Esophagus mucosa (tissue), 1 donor: ENCODE results near the gene KRTAP12-4. TPM values are rescaled to one million over a fixed set of nuclear protein-coding genes. Genes with fewer than 3 reads are reported as not detected.
A peak's percentile ranks its signal among the peaks of the same experiment; 100 is the strongest.
"Not testable (repeated sequence)": the region's sequence is repeated elsewhere in the genome, so short reads cannot be mapped to it uniquely, and the experiment has no call there.

Experiments used
- ATAC-seq: fragments of 200-7000 bp; cut with Tn5 transposase; one replicate; pipeline ENCODE4 v1.9.1; 2020
- total RNA-seq: library from RNA; stranded (reverse); gene quantifications from one replicate; pipeline ENCODE4 v1.2.4, GENCODE V29; 2023
- donor health status: DM: yes; HTN: yes; CAD: no.

The KRTAP12-4 gene
- total RNA-seq, 1 donor from 2014 or later = not detected

- ATAC-seq = no peak
Observed at GRCh38 chr21:44653656-44654575, 543 bp downstream of the KRTAP12-4 start.

GRCh38 chr21:44653123-44653522 is 1.3 kb downstream of the KRTAP12-4 start:
- no peak for ATAC-seq

GRCh38 chr21:44650973-44651675 is 3.3 kb downstream of the KRTAP12-4 start:
- ATAC-seq = no peak

- no peak for ATAC-seq
Observed at GRCh38 chr21:44650265-44650972, 4.0 kb downstream of the KRTAP12-4 start.

- no peak for ATAC-seq
Observed at GRCh38 chr21:44649521-44650100, 4.8 kb downstream of the KRTAP12-4 start.

- no peak for ATAC-seq
Observed at GRCh38 chr21:44648557-44649311, 5.7 kb downstream of the KRTAP12-4 start.

GRCh38 chr21:44647222-44647552 is 7.3 kb downstream of the KRTAP12-4 start:
- ATAC-seq = no peak

GRCh38 chr21:44646366-44647221 is 7.9 kb downstream of the KRTAP12-4 start, which contains the start of gene KRTAP10-11:
KRTAP10-11 (plus strand) TSS chr21:44646414; CDS start chr21:44646459, 45 bp downstream.
- not testable (repeated sequence) for ATAC-seq

GRCh38 chr21:44644878-44645277 is 9.6 kb downstream of the KRTAP12-4 start:
- ATAC-seq = no peak

- no peak for ATAC-seq
Observed at GRCh38 chr21:44643741-44644310, 10.6 kb downstream of the KRTAP12-4 start.

- ATAC-seq = no peak
Observed at GRCh38 chr21:44640761-44641160, 13.7 kb downstream of the KRTAP12-4 start.

- ATAC-seq = no peak
Observed at GRCh38 chr21:44639331-44639655, 15.2 kb downstream of the KRTAP12-4 start.

- ATAC-seq = peak; percentile 15
Observed at GRCh38 chr21:44638506-44639330, 15.7 kb downstream of the KRTAP12-4 start.

- ATAC-seq = not testable (repeated sequence)
Observed at GRCh38 chr21:44637851-44638348, 16.6 kb downstream of the KRTAP12-4 start.

- ATAC-seq = no peak
Observed at GRCh38 chr21:44637018-44637850, 17.2 kb downstream of the KRTAP12-4 start, which contains the start of gene KRTAP10-10. KRTAP10-10 (plus strand) TSS chr21:44637356; CDS start chr21:44637418, 62 bp downstream.

GRCh38 chr21:44636209-44637017 is 18.0 kb downstream of the KRTAP12-4 start:
- ATAC-seq = no peak

GRCh38 chr21:44632067-44632466 is 22.4 kb downstream of the KRTAP12-4 start:
- no peak for ATAC-seq
